Brain pericyte (primary cell): ENCODE data around the gene POLR3B.
"Not testable (repeated sequence)": the region's sequence is repeated elsewhere in the genome, so short reads cannot be mapped to it uniquely, and the experiment has no call there.

Experiments
- DNase-seq: peaks from one replicate; pipeline ENCODE4 v3.0.0-alpha.2; 2012; ENCODE audit warnings: low read depth, low spot score

POLR3B gene

DNA sequence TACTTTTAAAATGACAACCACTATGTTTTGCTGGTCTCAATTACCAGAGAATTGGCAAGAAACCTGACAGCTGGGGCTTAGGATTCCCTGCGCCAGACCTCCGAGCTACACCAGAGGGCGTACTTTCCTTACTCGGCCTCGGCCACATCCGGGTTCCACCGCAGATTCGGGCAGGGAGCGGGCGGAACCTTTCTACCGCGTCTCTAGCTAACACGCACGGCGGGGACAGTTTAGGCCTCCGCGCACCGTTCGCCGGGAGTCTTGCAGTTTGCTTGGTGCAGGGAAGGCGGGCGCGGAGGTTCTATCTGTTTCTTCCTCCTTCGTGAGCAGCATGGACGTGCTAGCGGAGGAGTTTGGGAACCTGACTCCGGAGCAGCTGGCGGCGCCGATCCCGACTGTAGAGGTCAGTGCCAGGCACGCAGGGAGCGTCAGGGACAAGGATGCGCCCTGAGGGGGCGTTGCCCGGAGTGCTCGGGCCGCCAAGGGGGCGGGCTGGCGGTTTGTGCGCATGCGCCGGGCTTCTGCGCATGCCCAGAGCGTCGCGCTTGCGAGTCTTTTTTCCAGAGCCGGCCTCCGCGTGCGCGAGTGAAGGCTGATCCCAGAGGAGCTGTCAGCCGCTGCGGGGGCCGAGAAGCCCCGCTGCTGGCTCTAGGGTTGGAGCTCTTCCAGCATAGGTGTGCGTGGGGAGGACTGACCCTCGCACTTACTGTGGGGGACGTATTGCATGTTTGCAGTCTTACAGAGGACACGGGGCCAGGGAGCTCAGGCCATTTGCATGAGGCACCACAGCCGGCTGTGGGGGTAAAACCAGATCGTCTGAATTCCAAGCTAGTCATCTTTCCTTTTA is at the start of gene POLR3B:
TSS of gene POLR3B (plus strand) at position 200 of the 847 bp plus-strand sequence. CDS start at position 332, 132 bp downstream.
- DNase-seq = peak; percentile 93

DNA sequence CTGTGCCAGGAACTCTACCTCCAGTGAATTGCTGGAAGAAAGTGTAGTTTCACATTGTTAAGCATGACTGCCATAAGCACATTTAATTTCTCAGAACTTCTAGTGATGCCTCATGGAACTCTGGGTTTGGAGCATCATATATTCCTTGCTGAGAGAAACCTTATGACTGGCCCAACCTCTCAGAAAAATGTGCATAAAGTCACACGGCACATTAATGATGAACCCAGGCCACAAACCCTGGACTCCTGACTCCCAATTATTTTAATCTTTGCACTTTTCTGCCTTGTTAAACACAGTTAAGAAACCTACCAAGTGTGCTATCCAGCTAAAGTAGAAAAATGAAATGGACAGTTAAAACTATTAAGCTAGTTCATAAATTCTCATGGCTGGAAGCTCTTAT is 49.4 kb upstream of the POLR3B start:
- no peak for DNase-seq

DNA sequence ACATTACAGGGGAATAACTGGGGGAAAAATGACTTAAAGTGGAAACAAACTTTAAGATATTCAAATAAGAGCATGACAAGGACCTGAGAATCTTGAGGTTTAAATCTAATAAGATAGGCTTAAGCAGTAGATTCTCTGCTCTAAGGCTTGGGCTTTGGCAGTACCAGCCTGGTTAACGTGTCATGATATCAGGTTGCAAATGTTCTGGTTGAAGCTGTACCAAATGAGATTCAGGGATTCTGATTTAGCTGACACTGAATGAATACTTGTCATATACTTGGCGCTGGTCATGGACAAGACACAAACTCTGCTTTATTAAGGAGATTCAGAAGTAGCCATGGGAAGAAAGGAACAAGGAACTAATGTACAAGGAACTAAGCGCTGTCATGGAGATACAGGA is 48.9 kb upstream of the POLR3B start:
- DNase-seq = no peak

DNA sequence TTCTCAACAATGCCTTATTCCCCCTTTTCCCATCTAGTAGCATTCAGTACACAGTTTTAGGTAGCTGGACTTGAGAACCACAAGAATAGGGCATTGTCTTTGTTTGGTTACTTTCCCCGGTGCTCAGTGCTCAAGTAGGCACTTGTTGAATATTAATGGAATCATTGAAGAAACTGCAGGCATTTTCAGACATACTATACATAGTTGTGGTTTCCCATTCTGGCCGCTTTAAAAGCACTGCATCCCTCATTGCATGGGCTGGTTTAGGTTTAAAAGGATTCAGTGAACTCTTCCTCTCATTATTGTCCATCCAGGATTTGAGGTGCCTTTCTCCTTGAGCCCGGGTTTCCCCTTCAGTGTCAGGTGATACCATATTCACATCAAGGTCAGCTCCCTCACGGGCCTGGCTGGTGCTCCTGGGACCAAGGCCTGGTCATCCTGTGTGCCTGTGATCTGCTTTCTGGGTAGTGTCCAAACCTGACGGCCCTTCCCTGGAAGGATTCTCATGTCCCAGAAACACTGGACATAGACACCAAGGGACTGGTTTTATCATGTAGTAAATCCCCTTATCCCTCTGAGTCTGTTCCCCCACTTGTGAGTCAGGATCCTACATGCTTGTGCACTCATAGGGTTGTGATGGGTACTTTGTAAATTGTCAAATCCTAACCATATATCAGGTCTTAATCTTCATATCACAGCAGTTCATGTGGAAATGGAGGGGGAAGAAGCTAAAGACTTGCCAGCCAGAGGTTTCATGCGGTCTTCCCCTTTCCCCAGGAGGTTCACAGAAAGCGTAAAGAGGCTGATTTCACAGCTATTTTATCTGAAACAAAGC is 47.7 kb upstream of the POLR3B start:
- DNase-seq = no peak

DNA sequence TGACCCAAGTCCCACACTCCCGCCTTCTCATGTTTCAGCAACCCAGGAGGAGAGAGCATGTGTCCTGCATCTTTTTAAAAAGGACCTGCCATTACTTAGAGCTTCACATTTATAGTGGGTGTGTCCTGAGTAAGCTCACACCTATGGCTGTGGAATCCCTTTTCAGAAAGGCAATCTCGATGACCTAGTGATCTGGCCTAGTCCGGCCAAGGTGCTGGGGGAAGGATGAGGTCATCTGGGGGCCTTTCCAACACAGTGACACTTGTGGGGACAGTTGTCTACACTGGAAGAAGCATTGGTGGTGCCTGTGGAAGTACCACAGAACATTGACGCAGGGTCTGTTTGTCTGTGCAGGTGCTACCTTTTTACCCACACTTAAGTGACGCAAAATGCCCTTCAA is 46.9 kb upstream of the POLR3B start:
- no peak for DNase-seq

DNA sequence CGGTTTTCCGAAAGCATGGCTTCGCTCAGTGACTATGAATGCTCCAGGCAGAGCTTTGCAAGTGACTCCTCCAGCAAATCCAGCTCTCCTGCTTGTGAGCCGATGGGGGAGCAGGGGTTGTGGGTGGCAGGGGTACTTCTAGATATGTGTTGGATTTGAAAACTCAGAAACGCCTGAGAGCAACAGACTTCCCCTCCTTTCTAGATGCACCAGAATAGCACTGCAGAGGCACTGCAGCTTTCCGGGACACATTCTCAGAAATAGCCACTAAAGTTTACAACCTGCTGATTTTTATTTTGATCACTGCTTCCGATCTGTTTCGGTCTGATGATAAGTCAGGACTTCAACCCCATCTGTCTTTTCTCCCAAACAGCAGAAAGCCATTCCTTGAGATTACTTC is 46.4 kb upstream of the POLR3B start:
- DNase-seq = no peak

DNA sequence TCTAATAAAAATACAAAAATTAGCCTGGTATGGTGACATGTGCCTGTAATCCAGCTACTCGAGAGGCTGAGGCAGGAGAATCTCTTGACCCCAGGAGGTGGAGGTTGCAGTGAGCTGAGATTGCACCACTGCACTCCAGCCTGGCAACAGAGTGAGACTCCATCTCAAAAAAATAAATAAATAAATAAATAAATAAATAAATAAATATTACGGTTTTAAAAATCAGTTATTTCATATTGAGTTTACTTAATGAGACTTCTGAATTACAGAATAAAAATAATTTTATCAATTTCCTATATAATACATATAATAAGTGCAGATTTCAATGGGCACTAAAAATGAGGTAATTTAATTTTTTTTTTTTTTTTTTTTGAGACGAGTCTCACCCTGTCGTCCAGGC is 44.1 kb upstream of the POLR3B start:
- DNase-seq = not testable (repeated sequence)

DNA sequence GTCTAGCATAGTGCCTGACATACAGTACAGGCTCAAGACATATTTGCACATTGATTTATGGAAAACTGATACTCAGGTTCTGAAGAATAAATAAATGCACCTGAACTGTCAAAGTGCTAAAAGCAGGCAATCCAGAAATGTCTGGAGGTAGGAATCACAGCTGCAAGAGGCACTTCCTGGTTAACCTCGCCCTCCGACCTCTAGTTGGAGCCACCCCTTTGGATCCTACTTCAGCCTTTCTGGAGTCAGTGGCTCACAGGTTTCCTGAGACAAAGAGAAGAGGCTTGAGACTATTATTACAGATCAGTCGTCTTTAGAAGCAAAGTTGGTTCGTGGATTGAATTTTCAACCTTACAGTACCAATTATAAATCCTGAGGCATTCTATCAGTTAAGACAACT is 42.0 kb upstream of the POLR3B start:
- no peak for DNase-seq

DNA sequence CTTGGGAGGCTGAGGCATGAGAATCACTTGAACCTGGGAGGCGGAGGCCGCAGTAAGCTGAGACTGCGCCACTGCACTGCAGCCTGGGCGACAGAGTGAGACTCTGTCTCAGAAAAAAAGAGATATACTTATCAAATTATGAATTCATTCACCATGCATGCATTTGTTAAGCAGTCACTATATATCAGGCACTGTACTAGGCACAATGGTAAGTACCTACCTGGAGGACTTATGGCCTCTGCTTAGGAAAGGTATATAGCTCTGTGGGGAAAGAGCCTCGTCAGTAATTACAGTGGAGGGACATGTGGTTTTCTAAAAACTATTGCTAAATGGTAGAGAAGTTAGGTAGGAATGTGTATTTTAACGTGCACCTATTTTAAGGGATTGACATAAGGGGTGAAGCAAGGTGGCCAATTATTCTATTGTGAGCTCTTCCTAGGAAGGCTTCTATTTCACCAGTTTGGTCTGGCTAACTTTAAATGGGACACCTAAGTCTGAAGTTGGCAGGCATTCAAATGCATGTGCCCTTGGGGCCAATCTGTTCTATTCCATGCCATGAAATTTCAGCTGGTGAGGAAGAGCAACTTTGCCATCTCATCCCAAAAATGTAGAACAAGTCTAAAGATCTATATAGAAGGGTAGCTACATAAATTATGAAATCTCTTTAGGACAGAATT is 40.0 kb upstream of the POLR3B start:
- no peak for DNase-seq

DNA sequence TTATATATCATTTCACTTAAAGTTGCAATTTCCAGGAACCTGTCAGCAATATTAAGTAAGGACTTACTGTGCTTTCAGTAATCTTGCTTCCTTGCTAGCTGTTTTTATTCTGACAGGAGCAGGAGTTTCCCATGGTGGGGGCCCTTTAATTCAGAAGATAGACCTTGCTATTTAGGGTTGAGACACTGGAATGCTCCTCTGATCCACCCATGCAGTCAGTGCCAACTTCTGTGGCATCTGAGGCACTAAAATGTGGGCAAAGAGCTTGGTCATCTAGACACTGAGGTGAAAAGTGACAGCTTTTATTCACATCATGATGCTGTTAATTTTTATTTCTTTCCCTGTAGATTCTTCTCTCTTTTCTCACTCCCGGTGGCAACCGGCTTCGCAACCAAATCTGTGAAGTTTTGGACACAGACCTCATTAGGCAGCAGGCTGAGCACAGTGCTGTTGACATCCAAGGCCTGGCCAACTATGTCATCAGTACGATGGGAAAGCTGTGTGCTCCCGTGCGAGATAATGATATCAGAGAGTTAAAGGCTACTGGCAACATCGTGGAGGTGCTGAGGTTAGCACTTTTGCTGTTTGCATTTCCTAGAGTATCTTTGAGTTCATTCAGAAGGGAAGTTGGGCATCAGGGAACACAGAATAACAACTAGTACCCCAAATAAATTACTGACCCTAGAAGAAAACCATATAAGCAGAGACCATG is 36.3 kb upstream of the POLR3B start:
- no peak for DNase-seq

DNA sequence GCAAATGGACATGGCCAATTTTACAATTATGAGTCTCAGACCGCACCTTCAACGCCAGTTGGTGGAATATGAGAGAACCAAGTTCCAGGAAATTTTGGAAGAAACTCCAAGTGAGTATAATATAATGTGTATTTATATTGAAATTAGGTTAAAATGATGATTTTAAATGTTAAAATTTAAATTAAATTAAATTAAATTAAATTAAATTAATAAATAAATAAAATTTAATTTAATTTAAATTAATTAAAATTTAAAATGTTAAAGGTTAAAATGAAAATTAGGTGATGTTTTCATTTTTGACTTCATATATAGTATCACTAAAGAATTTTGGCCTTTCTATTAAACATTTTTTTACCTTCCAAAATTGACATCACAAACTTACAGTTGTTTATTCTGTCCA is 34.0 kb upstream of the POLR3B start:
- no peak for DNase-seq

DNA sequence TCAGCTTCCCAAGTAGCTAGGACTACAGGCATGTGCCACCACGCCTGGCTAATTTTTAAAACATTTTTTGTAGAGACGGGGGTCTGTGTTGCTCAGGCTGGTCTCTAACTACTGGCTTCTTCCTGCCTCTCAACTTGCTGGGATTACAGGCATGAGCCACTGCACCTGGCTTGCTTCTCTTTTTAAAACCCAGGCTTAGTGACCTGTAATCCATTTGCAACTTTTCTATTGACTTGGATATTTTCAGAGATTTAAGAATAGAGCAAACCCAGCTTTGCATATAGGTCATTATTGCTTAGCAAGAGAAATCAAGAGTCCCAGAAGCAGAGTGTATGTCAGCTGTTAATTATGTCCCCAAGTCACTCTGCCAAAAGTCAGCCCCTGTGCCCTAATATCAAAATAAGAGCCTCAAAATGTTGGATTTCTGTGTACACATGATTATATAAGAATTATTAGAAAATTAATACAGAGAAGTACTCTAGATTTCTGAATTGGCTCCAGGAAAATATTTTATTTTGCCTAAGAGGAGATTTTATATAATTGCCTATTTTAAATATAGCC is 30.2 kb upstream of the POLR3B start:
- no peak for DNase-seq

DNA sequence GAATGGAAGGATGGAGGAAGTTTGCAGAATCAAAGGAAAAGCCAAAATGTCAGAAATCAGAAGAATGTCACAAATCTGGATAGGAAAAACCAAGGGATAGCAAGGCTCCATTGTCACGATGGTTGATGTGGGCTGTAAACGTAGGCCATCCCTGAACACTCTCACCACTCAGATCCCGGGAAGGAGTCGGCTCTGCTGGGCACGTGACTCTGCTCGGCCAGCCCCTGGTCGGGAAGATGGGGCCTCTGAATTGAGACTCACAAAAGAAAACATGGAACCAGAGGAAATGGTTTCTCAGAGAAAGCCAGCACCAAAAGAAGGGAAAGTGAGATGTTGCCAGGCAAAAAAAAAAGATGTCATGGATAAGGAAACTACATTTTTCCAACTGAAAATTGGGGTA is 28.8 kb upstream of the POLR3B start:
- no peak for DNase-seq

DNA sequence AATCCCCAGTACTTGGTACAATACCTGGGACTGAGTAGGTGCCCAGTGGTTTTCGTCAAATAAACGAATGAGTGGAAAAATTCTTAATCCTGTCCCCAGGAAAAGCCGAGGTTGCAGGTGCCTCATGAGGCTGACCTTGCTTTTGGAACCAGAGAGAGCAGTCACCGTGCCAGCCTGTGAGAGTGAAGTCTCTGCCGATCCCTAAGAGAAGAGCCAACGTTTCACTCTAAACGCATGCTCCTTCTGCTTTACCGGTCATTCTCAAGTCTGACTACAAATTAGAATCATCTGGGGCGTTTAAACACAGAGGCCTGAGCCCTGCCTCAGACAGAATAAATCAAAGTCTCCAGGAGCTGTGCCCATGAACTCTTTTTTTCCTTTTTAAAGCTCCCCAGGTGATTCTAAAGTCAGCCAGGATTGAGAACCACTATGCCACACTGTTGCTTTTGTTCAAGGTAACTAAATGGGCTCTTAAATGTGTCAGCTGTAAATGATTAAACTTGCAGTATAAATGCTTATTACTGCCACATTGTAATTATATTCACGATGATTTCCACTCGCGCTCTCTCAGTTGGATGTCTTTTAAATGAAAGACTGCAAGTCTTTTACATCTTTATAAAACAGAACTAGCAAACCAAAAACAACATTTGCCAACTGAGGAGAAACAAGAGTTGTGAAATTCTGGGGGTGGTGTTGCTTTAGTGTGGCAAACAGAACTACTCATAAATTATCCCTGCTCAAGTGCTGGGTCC is 28.1 kb upstream of the POLR3B start:
- no peak for DNase-seq

DNA sequence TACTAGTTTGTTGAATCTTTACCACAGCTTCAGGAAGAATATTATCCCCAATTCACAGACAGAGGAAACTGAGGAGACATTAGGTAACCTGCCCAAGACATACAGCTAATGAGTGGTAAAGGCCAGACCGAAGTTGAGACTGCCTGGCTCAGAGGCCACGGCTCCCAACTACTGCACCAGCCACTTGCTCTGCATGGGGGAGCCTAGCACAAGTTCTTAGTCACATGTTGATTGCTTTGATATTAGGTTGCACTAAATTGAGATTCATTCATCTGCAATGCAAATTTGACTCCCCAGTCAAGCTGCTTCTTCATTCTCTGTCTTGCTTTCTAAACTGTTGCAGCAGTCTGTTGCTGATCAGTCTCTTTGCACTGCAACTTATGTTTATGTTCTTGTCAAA is 25.9 kb upstream of the POLR3B start:
- no peak for DNase-seq

DNA sequence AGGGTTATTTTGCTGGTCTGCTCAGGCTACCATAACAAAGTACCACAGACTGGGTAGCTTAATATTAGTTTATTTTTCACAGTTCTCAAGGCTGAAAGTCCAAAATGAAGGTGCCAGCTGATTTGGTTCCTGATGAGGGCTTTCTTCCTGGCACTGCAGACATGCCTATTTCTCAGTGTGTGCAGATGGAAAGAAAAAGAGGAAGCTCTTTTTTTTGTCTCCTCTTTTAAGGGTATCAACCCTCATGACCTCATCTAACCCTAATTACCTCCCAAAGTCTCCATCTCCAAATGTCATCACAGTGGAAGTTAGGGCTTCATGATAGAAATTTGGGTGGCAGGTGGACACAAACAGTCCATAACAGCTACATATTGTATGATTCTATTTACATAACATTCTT is 25.0 kb upstream of the POLR3B start:
- DNase-seq = no peak

DNA sequence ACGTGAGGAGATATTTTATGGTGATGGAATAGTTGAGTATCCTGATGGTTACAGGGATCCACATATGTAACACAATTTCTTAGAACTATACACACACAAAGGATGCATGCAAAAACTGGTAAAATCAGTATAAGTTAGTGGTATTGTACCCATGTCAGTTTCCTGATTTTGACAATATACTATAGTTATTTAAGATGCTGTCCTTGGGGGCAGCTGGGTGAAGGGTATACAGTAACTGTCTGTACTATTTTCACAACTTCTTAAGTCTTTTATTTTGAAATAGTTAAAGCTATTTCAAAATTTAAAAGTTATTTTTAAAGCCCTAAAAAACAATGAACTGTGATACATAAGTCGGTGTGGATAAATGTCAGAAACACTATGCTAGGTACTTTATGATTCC is 24.5 kb upstream of the POLR3B start:
- DNase-seq = no peak

DNA sequence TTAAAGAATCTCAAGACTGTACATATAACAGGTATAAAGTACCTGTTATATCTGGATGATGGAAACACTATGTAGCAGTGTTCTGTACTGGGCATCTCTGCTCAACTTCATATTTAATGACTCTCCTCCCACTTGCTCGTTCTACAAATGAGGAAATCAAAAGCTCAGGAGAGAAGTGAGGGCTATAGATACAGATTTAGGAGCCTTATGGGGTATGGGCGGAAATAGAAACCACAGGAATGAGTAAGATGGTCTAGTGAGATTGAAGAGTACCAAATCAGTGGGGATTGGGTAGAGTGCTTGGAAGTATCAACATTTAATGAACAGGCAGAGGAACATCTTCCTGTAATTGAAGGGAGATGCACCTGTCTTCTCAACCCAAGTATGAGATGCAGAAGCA is 23.8 kb upstream of the POLR3B start:
- DNase-seq = no peak

DNA sequence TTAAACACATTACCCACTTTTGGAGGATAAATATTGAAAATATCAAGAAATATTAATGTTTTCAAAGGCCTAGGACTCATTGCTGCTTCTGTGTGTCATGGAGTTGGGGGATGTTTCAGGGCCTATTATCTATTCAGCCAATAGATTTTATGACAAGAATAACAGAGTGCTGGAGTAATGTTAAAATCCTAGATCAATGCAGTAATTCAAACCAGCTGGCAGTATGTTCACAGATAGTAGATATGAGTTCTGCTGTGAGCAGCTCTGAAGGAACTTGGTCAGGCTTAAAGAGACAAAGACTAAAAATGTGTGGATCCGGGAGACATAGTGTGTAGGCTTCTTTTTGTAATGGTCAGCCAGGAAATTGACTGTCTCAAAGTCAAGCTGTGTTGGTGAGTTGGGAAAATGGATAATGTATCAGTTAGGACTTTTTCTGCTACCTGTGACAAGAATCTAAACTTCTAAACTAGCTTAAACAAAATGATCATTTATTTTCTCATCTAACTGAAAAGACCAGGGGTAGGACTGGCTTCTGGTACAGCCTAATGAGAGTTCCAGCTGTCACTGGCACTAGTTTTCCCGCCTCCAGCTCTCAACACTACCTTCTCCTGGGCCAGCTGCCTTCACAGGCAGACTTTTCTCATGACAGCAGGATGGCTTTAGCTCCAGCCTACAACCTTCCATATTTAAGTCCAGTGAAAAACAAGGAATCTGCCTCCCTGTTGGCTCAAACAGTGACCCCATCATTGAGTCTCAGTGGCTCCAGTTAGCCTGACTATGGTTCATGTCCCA is 16.3 kb upstream of the POLR3B start:
- no peak for DNase-seq
